K562 (cell line): ENCODE results near the gene MAP1LC3B. TPM values are rescaled to one million over a fixed set of nuclear protein-coding genes. Genes with fewer than 3 reads are reported as not detected.
A peak's percentile ranks its signal among the peaks of the same experiment; 100 is the strongest.

Experiments
- ATAC-seq: fragments of 200-7000 bp; cut with Tn5 transposase; 3 replicates; pipeline ENCODE4 v1.9.1; 2020; ENCODE audit warnings: moderate library complexity
- BruUV-seq: library from RNA; stranded (reverse); fragments of 400-500 nt; replicated peaks from 2 replicates; lab custom pipeline; 2021; lab: Mats Ljungman, UMichigan
- CTCF ChIA-PET: fragments of 300-600 bp; formaldehyde crosslinking; extraction: SDS; loops from one replicate; lab custom pipeline; 2021; ENCODE audit warnings: low intra/inter-chr PET ratio; lab: Yijun Ruan, JAX
- POLR2A ChIA-PET: fragments of 300-600, 350-650 bp; sonication (Branson Sonifier 250); formaldehyde crosslinking; extraction: SDS; loops from one replicate; lab custom pipeline; 2021; ENCODE audit warnings: antibody characterized with exemption, inconsistent platforms; lab: Yijun Ruan, JAX
- DNase-seq, 4 experiments: peaks; one replicate each; pipeline versions ENCODE4 v3.0.0 to v3.0.0-alpha.2; 2011 to 2018; ENCODE audit warnings: low spot score in 3 of 4, mixed read lengths in 3 of 4; ENCODE audit errors: extremely low read depth in 1 of 4
- FAIRE-seq: peaks from 2 replicates; lab custom pipeline; 2011; peaks lifted over from hg19 to GRCh38; lab: Jason Lieb, UNC
- H2AFZ ChIP-seq: 2 replicates; pipeline ENCODE4 v1.6.0; 2011; ENCODE audit warnings: low read depth, low read length, control low read depth, inconsistent platforms
- H3K27ac ChIP-seq: fragments of 200-600 bp; 3 replicates; pipeline ENCODE4 v1.8.0; 2011; ENCODE audit warnings: low read depth, mild to moderate bottlenecking, control low read depth, inconsistent platforms, low read length, moderate library complexity, mixed read lengths; ENCODE audit errors: extremely low read depth
- H3K27me3 ChIP-seq, 2 experiments: fragments of 300-600 bp in 1 of 2; 2 replicates in 1 of 2; 3 replicates in 1 of 2; pipeline versions ENCODE4 v1.6.0 to v1.8.0; 2011; ENCODE audit warnings: inconsistent platforms in 2 of 2, low read length in 2 of 2, mild to moderate bottlenecking in 1 of 2, mixed read lengths in 1 of 2, moderate library complexity in 1 of 2; ENCODE audit not compliant: control insufficient read depth in 2 of 2, insufficient read depth in 2 of 2
- H3K36me3 ChIP-seq: fragments of 300-600 bp; 3 replicates; pipeline ENCODE4 v1.8.0; 2011; ENCODE audit warnings: mild to moderate bottlenecking, low read length, inconsistent platforms; ENCODE audit not compliant: control insufficient read depth, insufficient read depth
- H3K4me1 ChIP-seq, 2 experiments: fragments of 200-600 bp in 1 of 2; replicated peaks in 1 of 2; 2 replicates in 1 of 2; 3 replicates in 1 of 2; pipeline versions ENCODE4 v1.5.1 to v1.8.0; 2011; ENCODE audit warnings: inconsistent platforms in 2 of 2, low read length in 2 of 2, mild to moderate bottlenecking in 1 of 2, mixed read lengths in 1 of 2, moderate library complexity in 1 of 2; ENCODE audit not compliant: control insufficient read depth in 2 of 2, insufficient read depth in 2 of 2
- H3K4me2 ChIP-seq: 2 replicates; pipeline ENCODE4 v1.6.1; 2011; ENCODE audit warnings: low read length, control low read depth, inconsistent platforms, mixed read lengths; ENCODE audit not compliant: insufficient read depth
- H3K4me3 ChIP-seq: fragments of 200-600 bp; sonication (generic), shearing (Covaris generic); 2 replicates; pipeline ENCODE4 v1.5.1; 2016; ENCODE audit warnings: control low read depth, inconsistent platforms
- H3K79me2 ChIP-seq: fragments of 200-600 bp; 3 replicates; pipeline ENCODE4 v1.8.0; 2011; ENCODE audit warnings: low read length, inconsistent platforms; ENCODE audit not compliant: control insufficient read depth, insufficient read depth
- H3K9ac ChIP-seq, 2 experiments: 2 replicates each; pipeline versions ENCODE4 v1.6.0 to v1.6.1; 2011; ENCODE audit warnings: low read depth in 2 of 2, low read length in 2 of 2, control low read depth in 1 of 2, inconsistent platforms in 1 of 2, mild to moderate bottlenecking in 1 of 2, mixed read lengths in 1 of 2; ENCODE audit not compliant: insufficient read depth in 1 of 2
- H3K9me1 ChIP-seq: one replicate; pipeline ENCODE4 v1.6.0; 2011; ENCODE audit warnings: inconsistent platforms, mild to moderate bottlenecking, low read length, moderate library complexity; ENCODE audit not compliant: control insufficient read depth, insufficient read depth
- H3K9me3 ChIP-seq: replicated peaks from 2 replicates; pipeline ENCODE4 v1.5.1; 2011; ENCODE audit warnings: low read depth, low read length, inconsistent platforms; ENCODE audit not compliant: control insufficient read depth, insufficient read depth
- H4K20me1 ChIP-seq: replicated peaks from 2 replicates; pipeline ENCODE4 v1.6.1; 2011; ENCODE audit warnings: low read length, inconsistent platforms, mixed read lengths; ENCODE audit not compliant: control insufficient read depth, insufficient read depth
- ILK ChIP-seq: fragments of 450-650 bp; IDR thresholded peaks from 2 replicates; pipeline ENCODE4 v1.6.1; 2016; ENCODE audit warnings: missing genetic modification characterization, low read depth, mild to moderate bottlenecking, missing compliant biosample characterization, moderate library complexity, borderline replicate concordance
- PHB ChIP-seq: fragments of 250-450 bp; sonication (Bioruptor Pico); IDR thresholded peaks from 2 replicates; pipeline ENCODE4 v1.5.0; 2021
- RCOR1 ChIP-seq, 2 experiments: IDR thresholded peaks; 2 replicates each; pipeline ENCODE4 v1.6.1; 2012; ENCODE audit warnings: low read depth in 2 of 2, low read length in 2 of 2, borderline replicate concordance in 1 of 2, improper control_type of control experiment in 1 of 2
- SMAD3 ChIP-seq: fragments of 450-650 bp; formaldehyde crosslinking; conservative IDR thresholded peaks from 2 replicates; pipeline ENCODE4 v1.4.0; 2020; ENCODE audit warnings: mild to moderate bottlenecking
- SPI1 ChIP-seq: IDR thresholded peaks from 2 replicates; pipeline ENCODE4 v1.6.1; 2011; ENCODE audit warnings: low read depth, low read length, control low read depth, borderline replicate concordance
- SRSF1 ChIP-seq: fragments of 200-400 bp; formaldehyde crosslinking; IDR thresholded peaks from 2 replicates; pipeline ENCODE4 v1.6.1; 2017; ENCODE audit warnings: mild to moderate bottlenecking, low read depth, low read length, moderate library complexity
- STAT5A ChIP-seq: IDR thresholded peaks from 2 replicates; pipeline ENCODE4 v1.6.1; 2012; ENCODE audit warnings: low read length, inconsistent platforms, borderline replicate concordance
- ZFP30 ChIP-seq: fragments of 250-450 bp; sonication (Bioruptor Pico); IDR thresholded peaks from 2 replicates; pipeline ENCODE4 v1.8.0; 2022; ENCODE audit warnings: moderate library complexity, mild to moderate bottlenecking, inconsistent platforms, borderline replicate concordance
- WGBS: fragments of 100-300 bp; shearing (Covaris generic); methylation state at CpG from one replicate; pipeline ENCODE4 v1.1.6; 2016; ENCODE audit warnings: low coverage, mixed read lengths; ENCODE audit not compliant: insufficient coverage; ENCODE audit errors: missing lambda C conversion rate; 5-methylcytosine and 5-hydroxymethylcytosine counted together
- in situ Hi-C: fragments of 300-500 bp; cut with MboI; formaldehyde crosslinking; loops from 4 replicates; pipeline ENCODE4 v1.15.0; 2018; ENCODE audit warnings: inconsistent platforms, mixed read lengths
- intact Hi-C: fragments of 100-400 bp; cut with micrococcal nuclease; formaldehyde crosslinking; loops from 2 replicates; pipeline ENCODE4 v1.14.2; 2022
- polyA plus RNA-seq, 8 experiments: library from polyadenylated mRNA; depleted of rRNA in 4 of 8; stranded (reverse) in 5 of 8; unstranded in 3 of 8; fragments of >200 nt; fragmentation: Nextera tagmentation in 2 of 8; fragmentation: Illumina TruSeq in 1 of 8; extraction: Ambion mirVana in 2 of 8; extraction: Trizol in 1 of 8; gene quantifications; 2 replicates each; pipeline versions ENCODE4 v1.2.1 to v1.2.3, GENCODE V29; 2011 to 2014; ENCODE audit warnings: inconsistent platforms in 1 of 8, missing spikeins in 1 of 8
- total RNA-seq, 7 experiments: library from RNA; depleted of rRNA in 6 of 7; stranded (reverse); fragments of >200 nt in 6 of 7; fragmentation: Illumina TruSeq in 2 of 7; extraction: Trizol in 2 of 7; gene quantifications; 2 replicates each; pipeline versions ENCODE4 v1.2.1 to v1.2.3, GENCODE V29; 2011 to 2021; ENCODE audit warnings: low replicate concordance in 1 of 7
- TF ChIP-seq, protein P1 (sequence below): fragments of 250-450 bp; sonication (Bioruptor Pico); IDR thresholded peaks from 2 replicates; pipeline ENCODE4 v1.9.0; 2021; ENCODE audit warnings: mild to moderate bottlenecking
- TF ChIP-seq, protein P2 (sequence below), 2 experiments: IDR thresholded peaks in 1 of 2; conservative IDR thresholded peaks in 1 of 2; 2 replicates each; pipeline ENCODE4 v1.6.1; 2016; ENCODE audit warnings: low read depth in 2 of 2, mild to moderate bottlenecking in 1 of 2, missing compliant biosample characterization in 1 of 2, missing genetic modification characterization in 1 of 2, moderate library complexity in 1 of 2

The MAP1LC3B gene
- total and polyA plus RNA-seq, 9 of the 15 experiments (the other 6 are each of a cell fraction or from before 2014, with no cell fraction given) = 16.0 to 81.5 (median 36.7) TPM

- Histone ChIP-seq H3K9me1 (no peaks in the 10 kb centered on the region), H3K9ac (peak overlapping the region in 1 of 2 experiments; percentile 39; a peak in 1 of 4 replicates), H3K36me3 (peaks cover 14% of the 10 kb centered on the region; the same call in 1 of the 3 replicates), H3K79me2 (no peaks in the 10 kb centered on the region), H3K27ac (no peak overlapping the region), H3K4me1 (peaks cover 0 to 6% of the 10 kb centered on the region in 2 experiments; a peak in 2 of 5 replicates), H2AFZ (no peak overlapping the region), H3K4me3 (no peak overlapping the region), H3K4me2 (no peak overlapping the region), H4K20me1 (no peaks in the 10 kb centered on the region), H3K9me3 (no peaks in the 10 kb centered on the region), H3K27me3 (no peaks in the 10 kb centered on the region)
- TF ChIP-seq, protein P1, sequence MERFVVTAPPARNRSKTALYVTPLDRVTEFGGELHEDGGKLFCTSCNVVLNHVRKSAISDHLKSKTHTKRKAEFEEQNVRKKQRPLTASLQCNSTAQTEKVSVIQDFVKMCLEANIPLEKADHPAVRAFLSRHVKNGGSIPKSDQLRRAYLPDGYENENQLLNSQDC = no peak
- TF ChIP-seq SRSF1 (no peak), STAT5A (no peak)
- FAIRE-seq (no peak), ATAC-seq (no peak), DNase-seq (no peak)
- BruUV-seq = no TSS peak
- 65% methylated on average over 18 of the region's 18 CpGs for WGBS
- CTCF ChIA-PET = no interaction called here
- POLR2A ChIA-PET = interaction anchor here (1.2 to 2.3 kb wide), 3 partner anchors 12 to 19 kb away, joined by 3 to 7 read pairs (median 4); no protein-coding TSS in a partner anchor
- in situ Hi-C loops = no loop called here
- intact Hi-C loops = no loop called here
These were observed 34.5 kb downstream of the MAP1LC3B start for GRCh38 chr16:87426423-87427215.

- peak overlapping the region in 1 of 2 experiments; percentile 6; a peak in 1 of 4 replicates for H3K9ac ChIP-seq
- no peak for ATAC-seq
- no peak for DNase-seq
- H3K4me2 ChIP-seq = no peak overlapping the region
- no peaks in the 10 kb centered on the region for H3K9me1 ChIP-seq
- BruUV-seq = no TSS peak
- no peaks in the 10 kb centered on the region for H3K9me3 ChIP-seq
- peaks cover 8% of the 10 kb centered on the region; the same call in 1 of the 2 replicates for H4K20me1 ChIP-seq
- H3K27ac ChIP-seq = no peak overlapping the region
- intact Hi-C loops (no loop called here), in situ Hi-C loops (no loop called here)
- H3K36me3 ChIP-seq = peaks cover 10% of the 10 kb centered on the region; the same call in 1 of the 3 replicates
- WGBS = 69% methylated on average over 7 of the region's 7 CpGs
- FAIRE-seq = no peak
- H3K79me2 ChIP-seq = no peaks in the 10 kb centered on the region
- POLR2A ChIA-PET = interaction anchor here (0.6 kb wide), 1 partner anchor 12 kb away, joined by 3 read pairs; no protein-coding TSS in a partner anchor
- no peak overlapping the region for H2AFZ ChIP-seq
- no peak overlapping the region for H3K4me3 ChIP-seq
- H3K27me3 ChIP-seq = no peaks in the 10 kb centered on the region
- peaks cover 0 to 9% of the 10 kb centered on the region in 2 experiments; a peak in 1 of 5 replicates for H3K4me1 ChIP-seq
- CTCF ChIA-PET = no interaction called here
- TF ChIP-seq SMAD3 (CRISPR knock-in tag) = no peak
- no peak for TF ChIP-seq SPI1
- TF ChIP-seq ZFP30 (CRISPR knock-in tag) = no peak
- TF ChIP-seq RCOR1 (IDR thresholded peaks at IDR 0.05; ENCODE audit: borderline replicate concordance in 1 of 2, low read depth in 2 of 2, low read length in 2 of 2) = no peak
- TF ChIP-seq, protein P2, sequence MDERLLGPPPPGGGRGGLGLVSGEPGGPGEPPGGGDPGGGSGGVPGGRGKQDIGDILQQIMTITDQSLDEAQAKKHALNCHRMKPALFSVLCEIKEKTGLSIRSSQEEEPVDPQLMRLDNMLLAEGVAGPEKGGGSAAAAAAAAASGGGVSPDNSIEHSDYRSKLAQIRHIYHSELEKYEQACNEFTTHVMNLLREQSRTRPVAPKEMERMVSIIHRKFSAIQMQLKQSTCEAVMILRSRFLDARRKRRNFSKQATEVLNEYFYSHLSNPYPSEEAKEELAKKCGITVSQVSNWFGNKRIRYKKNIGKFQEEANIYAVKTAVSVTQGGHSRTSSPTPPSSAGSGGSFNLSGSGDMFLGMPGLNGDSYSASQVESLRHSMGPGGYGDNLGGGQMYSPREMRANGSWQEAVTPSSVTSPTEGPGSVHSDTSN (CRISPR knock-in tag; IDR thresholded peaks at IDR 0.05; ENCODE audit: low read depth) = no peak
- TF ChIP-seq, protein P2 (tag; conservative IDR thresholded peaks at IDR 0.05; ENCODE audit: low read depth) = no peak
- no peak for TF ChIP-seq PHB (CRISPR knock-in tag)
- no peak for TF ChIP-seq ILK (tag)
These were observed 39.8 kb downstream of the MAP1LC3B start for GRCh38 chr16:87431926-87432325.
